ENCODE data around the gene PHF20.
A peak's percentile ranks its signal among the peaks of the same experiment; 100 is the strongest.
"Not testable (repeated sequence)": the region's sequence is repeated elsewhere in the genome, so short reads cannot be mapped to it uniquely, and the experiment has no call there.

PHF20 gene

GRCh38 chr20:35739294-35740163 lies 32.3 kb upstream of the PHF20 start:
- no peak for DNase-seq (ENCODE audit: low read depth)

GRCh38 chr20:35741892-35742740 lies 29.7 kb upstream of the PHF20 start, which contains the start of gene RBM39:
TSS of gene RBM39 (minus strand) at chr20:35742260. CDS start at chr20:35740874, 1,386 bp downstream.
- peak; percentile 98 for DNase-seq (ENCODE audit: low read depth)

DNA sequence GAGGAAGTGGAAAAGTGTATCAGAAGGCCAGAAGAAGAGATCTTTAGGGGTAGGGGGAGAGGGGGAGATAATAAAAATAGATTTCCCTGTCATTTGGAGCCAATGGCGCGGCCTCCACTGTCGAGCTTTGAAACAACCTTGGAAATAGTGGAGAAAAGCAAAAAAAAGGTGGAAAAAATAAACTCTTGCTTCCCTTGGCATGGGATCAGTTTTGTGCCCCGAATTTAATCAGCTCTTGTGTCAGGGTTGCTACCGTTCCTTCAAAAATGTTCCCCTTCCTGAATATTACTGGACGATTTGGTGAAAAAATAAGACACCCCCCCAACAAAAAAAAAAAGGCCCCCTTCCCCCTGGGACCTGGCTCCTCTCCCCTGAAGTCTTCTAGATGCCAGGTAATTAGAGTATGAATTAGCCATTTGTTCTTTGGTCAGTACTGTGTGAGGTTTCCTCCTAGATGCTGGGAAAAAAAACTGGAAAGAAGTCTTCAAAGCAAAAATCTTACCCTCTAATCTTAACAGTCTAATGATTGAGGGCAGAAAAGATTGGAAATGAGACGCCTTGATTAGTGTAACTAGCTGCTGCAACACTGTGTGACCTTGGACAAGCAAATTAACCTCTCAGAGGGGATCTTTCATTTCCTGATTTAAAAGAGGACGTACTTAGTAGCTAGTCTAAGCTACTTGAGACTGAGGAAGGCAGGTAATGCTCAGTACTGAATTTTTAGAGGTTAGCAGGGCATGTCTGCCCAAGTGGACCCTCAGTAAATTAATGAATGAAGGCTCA lies 28.9 kb upstream of the PHF20 start:
- no peak for DNase-seq (ENCODE audit: low read depth)

GRCh38 chr20:35743693-35744491 lies 27.9 kb upstream of the PHF20 start:
- DNase-seq (ENCODE audit: low read depth) = no peak

GRCh38 chr20:35744492-35744841 lies 27.3 kb upstream of the PHF20 start:
- not testable (repeated sequence) for DNase-seq (ENCODE audit: low read depth)

DNA sequence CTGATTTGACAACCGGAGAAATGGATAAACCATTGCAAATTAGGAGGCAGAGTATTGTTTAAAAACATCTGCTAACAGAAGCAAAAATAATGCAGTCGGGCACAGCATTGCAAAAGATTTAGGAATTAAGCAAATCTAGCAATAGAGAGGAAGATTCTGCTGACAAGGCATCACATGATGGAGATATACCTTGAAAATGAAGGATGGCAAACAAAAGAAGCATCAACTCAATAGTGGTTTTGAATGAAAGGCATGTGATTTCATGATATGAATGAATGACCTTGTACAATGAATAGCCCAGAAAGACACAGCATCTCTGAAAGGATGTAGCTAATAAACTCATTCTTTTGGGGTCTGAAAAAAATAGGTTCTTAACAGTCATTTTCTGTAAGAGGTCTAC lies 21.2 kb upstream of the PHF20 start:
- DNase-seq (ENCODE audit: low read depth) = no peak

GRCh38 chr20:35756404-35756803 lies 15.4 kb upstream of the PHF20 start:
- DNase-seq (ENCODE audit: low read depth) = no peak

DNA sequence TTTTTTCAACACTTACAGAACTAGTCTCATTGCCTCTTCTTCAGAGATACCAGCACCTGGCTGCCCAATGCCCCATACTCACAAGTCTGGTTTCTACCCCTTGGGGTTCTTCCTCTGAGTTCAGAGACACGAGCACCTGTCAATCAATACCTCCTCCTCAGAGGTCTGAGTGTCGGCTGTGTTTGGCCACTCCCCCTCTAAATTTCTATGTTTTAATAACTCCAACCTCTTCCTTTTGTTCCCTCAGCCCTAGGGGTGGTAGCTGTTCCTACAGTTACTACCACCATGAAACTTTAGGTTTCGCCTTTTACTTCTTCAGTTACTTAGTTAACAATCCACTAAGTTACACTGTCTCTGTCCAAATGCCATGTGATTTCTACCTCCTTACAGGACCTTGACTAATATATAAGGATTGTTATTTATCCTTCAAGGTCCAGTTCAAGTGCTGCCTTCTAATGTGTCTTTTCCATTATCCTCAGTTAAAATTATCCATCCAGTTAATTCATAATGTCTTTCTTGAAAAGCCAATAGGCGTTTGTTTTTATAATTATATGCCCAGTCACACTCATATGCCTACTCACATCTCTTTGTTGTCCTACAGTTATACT lies 14.6 kb upstream of the PHF20 start:
- no peak for DNase-seq (ENCODE audit: low read depth)

DNA sequence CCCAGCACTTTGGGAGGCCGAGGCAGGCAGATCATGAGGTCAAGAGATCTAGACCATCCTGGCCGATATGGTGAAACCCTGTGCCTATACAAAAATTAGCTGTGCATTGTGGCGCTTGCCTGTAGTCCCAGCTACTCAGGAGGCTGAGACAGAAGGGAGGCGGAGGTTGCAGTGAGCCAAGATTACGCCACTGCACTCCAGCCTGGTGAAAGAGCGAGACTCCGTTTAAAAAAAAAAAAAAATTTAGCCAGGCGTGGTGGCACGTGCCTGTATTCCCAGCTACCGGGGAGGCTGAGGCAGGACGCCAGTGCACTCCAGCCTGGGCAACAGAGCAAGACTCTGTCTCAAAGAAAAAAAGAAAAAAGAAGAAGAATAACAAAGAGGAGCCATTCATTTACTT lies 10.3 kb upstream of the PHF20 start:
- not testable (repeated sequence) for DNase-seq (ENCODE audit: low read depth)

- DNase-seq (ENCODE audit: low read depth) = no peak
Observed at GRCh38 chr20:35762461-35762860, 9.4 kb upstream of the PHF20 start.

- not testable (repeated sequence) for DNase-seq (ENCODE audit: low read depth)
Observed at GRCh38 chr20:35764936-35765335, 6.9 kb upstream of the PHF20 start.

DNA sequence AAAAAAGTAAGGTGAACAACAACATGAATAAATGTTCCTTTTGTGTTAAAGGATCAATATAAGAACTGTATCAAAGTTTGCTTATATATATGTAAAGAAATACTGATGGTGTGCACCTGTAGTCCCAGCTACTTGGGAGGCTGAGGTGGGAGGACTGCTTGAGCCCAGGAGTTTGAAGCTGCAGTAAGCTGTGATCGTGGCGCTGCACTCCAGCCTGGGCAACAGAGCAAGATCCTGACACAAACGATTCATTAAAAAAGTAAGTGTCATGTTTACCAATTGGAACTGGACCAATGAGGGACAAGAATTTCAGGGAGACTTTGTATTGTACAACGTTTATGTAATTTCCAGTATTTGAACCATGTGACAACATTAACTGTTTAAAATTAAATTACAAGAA lies 5.0 kb upstream of the PHF20 start:
- DNase-seq (ENCODE audit: low read depth) = no peak

- peak; percentile 29 for DNase-seq (ENCODE audit: low read depth)
Observed at GRCh38 chr20:35767683-35768481, 3.9 kb upstream of the PHF20 start.

DNA sequence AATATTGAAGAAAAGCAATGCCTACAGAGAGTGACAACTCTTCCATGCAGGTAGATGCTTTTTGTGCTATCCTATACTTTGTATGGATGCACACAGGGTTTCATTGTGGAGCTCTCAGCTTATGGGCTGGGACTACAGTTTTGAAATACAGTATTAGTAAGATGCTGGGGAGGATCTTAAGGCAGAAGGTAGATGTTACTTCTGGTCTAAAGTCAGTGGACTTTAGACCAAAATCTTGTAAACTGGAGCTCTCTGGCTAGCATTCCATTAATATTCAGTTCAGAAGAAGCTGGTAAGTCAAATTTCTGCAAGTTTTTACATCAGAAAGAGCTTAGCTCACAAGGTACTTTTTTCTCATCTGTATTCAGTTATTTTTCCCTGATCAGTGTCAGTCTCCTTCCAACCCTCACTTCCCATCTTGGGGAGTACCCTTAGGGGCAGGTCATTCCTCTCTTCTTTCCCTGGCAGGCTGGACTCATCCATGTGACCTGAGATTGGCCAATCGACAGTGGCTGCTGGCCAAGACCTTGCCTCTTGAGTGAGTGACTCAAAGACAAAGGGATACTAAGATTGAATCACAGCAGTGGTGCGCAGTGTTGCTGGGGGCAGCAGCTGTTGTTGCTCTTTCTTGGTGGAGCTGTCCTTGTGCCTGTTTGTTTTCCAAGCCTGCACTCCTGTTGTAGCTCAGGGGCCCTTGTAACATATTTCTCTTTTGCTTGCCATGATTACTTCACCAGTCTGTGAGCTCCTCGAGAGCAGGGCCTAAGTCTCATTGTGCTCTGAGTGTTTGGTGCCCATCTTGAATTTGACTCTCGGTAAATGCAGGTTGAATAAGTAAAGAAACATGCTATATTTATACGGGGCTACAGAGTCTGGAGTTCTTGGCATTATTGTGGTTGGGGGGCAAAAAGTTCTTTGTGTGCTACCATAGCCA lies 2.8 kb upstream of the PHF20 start:
- peak; percentile 18 for DNase-seq (ENCODE audit: low read depth)

DNA sequence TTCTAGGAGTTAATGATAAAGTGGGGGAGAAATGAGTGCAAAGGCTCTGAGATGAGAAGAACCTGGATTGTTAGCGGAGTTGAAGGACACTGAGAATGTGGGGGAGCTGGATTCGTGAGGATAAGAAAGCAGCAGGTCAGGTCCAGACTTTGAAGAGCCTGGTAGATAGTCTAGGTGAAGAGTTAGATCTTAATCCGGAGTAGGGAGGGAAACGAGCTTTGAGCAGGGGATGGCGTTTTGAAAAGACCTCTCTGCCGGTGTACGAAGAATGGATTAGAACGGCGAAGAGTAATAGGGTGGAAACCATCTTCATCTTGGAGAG lies 487 bp upstream of the PHF20 start:
- no peak for DNase-seq (ENCODE audit: low read depth)

DNA sequence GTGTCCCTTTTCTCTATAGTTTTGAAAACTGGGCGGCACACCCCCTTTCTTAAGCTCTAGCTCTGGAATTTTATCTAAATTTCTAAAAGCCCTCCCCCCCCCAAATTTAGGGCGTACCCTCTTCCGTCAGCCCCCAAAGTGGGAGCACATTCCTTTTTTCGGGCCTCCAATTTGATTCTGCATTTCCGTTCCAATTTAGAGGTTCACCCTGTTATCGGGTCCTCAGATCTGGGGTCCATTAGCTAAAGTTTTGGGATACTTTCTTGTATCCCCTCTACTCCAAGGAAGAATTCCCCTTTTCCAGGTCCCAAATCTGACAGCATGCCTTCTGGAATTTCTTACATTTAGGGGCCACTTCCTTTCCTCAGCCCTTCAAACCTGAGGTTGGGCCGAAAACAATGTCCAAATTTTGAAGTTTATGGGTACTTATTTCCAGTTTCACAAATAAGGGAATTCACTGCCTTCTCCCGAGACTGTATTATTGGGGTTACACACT lies 796 bp downstream of the PHF20 start:
- DNase-seq (ENCODE audit: low read depth) = no peak

GRCh38 chr20:35773154-35773751 lies 1.4 kb downstream of the PHF20 start:
- DNase-seq (ENCODE audit: low read depth) = no peak

GRCh38 chr20:35774391-35774790 lies 2.6 kb downstream of the PHF20 start:
- DNase-seq (ENCODE audit: low read depth) = no peak

Data from stimulated activated CD8-positive, alpha-beta memory T cell treated with anti-CD3 and anti-CD28 coated beads, Interleukin-7, amount 100 ng/mL, for 24 hours (primary cell).